GOT3 (cell line): ENCODE data around the gene UBE2N.
"Not testable (repeated sequence)": the region's sequence is repeated elsewhere in the genome, so short reads cannot be mapped to it uniquely, and the experiment has no call there.

ENCODE experiments used
- DNase-seq: peaks from one replicate; lab custom pipeline; 2025; ENCODE audit warnings: mixed read lengths; lab: John Stamatoyannopoulos, UW

The UBE2N gene

GRCh38 chr12:93443576-93443975, 1.8 kb upstream of the UBE2N start:
- DNase-seq: no peak

- no peak for DNase-seq
Measured at GRCh38 chr12:93442411-93443340, 929 bp upstream of the UBE2N start.

- no peak for DNase-seq
Measured at GRCh38 chr12:93441081-93441616, 598 bp downstream of the UBE2N start.

- no peak for DNase-seq
Measured at GRCh38 chr12:93440043-93440835, 1.5 kb downstream of the UBE2N start.

- no peak for DNase-seq
Measured at GRCh38 chr12:93438266-93439050, 3.3 kb downstream of the UBE2N start.

- no peak for DNase-seq
Measured at GRCh38 chr12:93434256-93434865, 7.4 kb downstream of the UBE2N start.

GRCh38 chr12:93432031-93432430, 9.7 kb downstream of the UBE2N start:
- DNase-seq: not testable (repeated sequence)

- no peak for DNase-seq
Measured at GRCh38 chr12:93430280-93430679, 11.5 kb downstream of the UBE2N start.

GRCh38 chr12:93429852-93430251, 11.9 kb downstream of the UBE2N start:
- DNase-seq: no peak

GRCh38 chr12:93429448-93429847, 12.3 kb downstream of the UBE2N start:
- no peak for DNase-seq

- DNase-seq: no peak
Measured at GRCh38 chr12:93427779-93428564, 13.8 kb downstream of the UBE2N start.

GRCh38 chr12:93426412-93426805, 15.3 kb downstream of the UBE2N start:
- no peak for DNase-seq

GRCh38 chr12:93425736-93426411, 15.9 kb downstream of the UBE2N start:
- no peak for DNase-seq

- DNase-seq: no peak
Measured at GRCh38 chr12:93422050-93422449, 19.7 kb downstream of the UBE2N start.

- no peak for DNase-seq
Measured at GRCh38 chr12:93419388-93420034, 22.2 kb downstream of the UBE2N start.

- no peak for DNase-seq
Measured at GRCh38 chr12:93417967-93418480, 23.7 kb downstream of the UBE2N start.

- no peak for DNase-seq
Measured at GRCh38 chr12:93415723-93416464, 25.9 kb downstream of the UBE2N start.

GRCh38 chr12:93413064-93413463, 28.7 kb downstream of the UBE2N start:
- no peak for DNase-seq

- not testable (repeated sequence) for DNase-seq
Measured at GRCh38 chr12:93412396-93412795, 29.4 kb downstream of the UBE2N start.
